Measurements from ENCODE around the gene DNAJA3.

DNA sequence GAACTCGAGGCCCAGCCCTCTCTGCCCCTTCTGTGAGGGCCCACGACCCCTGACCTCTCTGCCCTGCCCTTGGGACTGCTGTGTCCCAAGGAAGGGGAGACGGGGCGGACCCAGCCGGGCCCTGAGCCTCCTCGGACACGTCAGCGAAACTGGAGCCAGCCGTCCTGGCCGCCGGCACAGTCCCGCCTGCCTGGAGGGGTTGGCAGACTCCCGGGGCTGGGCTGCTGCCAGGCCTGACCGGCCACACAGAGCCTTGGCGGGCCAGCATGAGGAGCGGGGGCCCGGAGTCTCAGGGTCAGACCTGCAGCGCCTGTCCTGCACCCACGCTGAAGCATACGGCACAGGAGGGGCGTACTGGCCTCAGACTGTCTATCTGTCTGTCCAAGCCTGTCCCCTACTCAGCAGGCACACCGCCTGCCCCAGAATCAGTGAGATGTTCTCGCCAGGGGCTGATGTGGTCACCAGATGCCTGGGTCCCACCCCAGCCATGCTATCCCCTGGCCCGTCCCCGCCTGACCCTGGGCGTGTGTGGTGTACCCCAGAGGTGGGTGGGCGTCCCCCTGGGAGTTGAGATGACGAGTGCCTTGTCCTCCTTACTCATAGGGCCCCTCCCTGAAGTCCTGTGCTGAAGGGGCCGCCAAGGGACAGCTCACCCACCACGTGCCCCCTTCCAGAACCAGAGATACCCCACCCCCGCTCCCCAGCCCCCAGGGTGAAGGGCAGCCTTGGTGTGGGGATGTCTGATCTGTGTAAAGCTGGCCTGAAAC lies 49.4 kb upstream of the DNAJA3 start:
- TF ChIP-seq, protein P1, sequence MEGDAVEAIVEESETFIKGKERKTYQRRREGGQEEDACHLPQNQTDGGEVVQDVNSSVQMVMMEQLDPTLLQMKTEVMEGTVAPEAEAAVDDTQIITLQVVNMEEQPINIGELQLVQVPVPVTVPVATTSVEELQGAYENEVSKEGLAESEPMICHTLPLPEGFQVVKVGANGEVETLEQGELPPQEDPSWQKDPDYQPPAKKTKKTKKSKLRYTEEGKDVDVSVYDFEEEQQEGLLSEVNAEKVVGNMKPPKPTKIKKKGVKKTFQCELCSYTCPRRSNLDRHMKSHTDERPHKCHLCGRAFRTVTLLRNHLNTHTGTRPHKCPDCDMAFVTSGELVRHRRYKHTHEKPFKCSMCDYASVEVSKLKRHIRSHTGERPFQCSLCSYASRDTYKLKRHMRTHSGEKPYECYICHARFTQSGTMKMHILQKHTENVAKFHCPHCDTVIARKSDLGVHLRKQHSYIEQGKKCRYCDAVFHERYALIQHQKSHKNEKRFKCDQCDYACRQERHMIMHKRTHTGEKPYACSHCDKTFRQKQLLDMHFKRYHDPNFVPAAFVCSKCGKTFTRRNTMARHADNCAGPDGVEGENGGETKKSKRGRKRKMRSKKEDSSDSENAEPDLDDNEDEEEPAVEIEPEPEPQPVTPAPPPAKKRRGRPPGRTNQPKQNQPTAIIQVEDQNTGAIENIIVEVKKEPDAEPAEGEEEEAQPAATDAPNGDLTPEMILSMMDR (IDR thresholded peaks at IDR 0.05 in 2 of 3, conservative IDR thresholded peaks at IDR 0.05 in 1 of 3; ENCODE audit: borderline replicate concordance in 1 of 3, insufficient read depth in 1 of 3, low read depth in 2 of 3, low read length in 2 of 3), result no peak
- TF ChIP-seq, protein P2, sequence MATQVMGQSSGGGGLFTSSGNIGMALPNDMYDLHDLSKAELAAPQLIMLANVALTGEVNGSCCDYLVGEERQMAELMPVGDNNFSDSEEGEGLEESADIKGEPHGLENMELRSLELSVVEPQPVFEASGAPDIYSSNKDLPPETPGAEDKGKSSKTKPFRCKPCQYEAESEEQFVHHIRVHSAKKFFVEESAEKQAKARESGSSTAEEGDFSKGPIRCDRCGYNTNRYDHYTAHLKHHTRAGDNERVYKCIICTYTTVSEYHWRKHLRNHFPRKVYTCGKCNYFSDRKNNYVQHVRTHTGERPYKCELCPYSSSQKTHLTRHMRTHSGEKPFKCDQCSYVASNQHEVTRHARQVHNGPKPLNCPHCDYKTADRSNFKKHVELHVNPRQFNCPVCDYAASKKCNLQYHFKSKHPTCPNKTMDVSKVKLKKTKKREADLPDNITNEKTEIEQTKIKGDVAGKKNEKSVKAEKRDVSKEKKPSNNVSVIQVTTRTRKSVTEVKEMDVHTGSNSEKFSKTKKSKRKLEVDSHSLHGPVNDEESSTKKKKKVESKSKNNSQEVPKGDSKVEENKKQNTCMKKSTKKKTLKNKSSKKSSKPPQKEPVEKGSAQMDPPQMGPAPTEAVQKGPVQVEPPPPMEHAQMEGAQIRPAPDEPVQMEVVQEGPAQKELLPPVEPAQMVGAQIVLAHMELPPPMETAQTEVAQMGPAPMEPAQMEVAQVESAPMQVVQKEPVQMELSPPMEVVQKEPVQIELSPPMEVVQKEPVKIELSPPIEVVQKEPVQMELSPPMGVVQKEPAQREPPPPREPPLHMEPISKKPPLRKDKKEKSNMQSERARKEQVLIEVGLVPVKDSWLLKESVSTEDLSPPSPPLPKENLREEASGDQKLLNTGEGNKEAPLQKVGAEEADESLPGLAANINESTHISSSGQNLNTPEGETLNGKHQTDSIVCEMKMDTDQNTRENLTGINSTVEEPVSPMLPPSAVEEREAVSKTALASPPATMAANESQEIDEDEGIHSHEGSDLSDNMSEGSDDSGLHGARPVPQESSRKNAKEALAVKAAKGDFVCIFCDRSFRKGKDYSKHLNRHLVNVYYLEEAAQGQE (IDR thresholded peaks at IDR 0.05; ENCODE audit: low read depth), result no peak
- no peak for TF ChIP-seq POLR2A (IDR thresholded peaks at IDR 0.05; ENCODE audit: borderline replicate concordance, extremely low read depth, insufficient read depth, insufficient read length)
- TF ChIP-seq EZH2 (IDR thresholded peaks at IDR 0.05), result no peak
